Thyroid gland (tissue), 4 donors: Measurements from ENCODE around the gene SHISA3.

Experiments
- POLR2A ChIP-seq, 2 donors: fragments of 450-650 bp; IDR thresholded peaks; one replicate each; pipeline ENCODE4 v1.6.1; 2017; ENCODE audit warnings: antibody characterized with exemption in 2 of 2, mild to moderate bottlenecking in 2 of 2, moderate library complexity in 1 of 2
- TF ChIP-seq, protein P1 (sequence below), 6 experiments: fragments of 200-600 bp in 3 of 6; fragments of 450-650 bp in 3 of 6; sonication (generic) in 3 of 6; IDR thresholded peaks; one replicate each; pipeline ENCODE4 v1.5.1; 2016 to 2019; ENCODE audit warnings: antibody characterized with exemption in 6 of 6, mild to moderate bottlenecking in 2 of 6, inconsistent platforms in 1 of 6, moderate library complexity in 1 of 6

DNA sequence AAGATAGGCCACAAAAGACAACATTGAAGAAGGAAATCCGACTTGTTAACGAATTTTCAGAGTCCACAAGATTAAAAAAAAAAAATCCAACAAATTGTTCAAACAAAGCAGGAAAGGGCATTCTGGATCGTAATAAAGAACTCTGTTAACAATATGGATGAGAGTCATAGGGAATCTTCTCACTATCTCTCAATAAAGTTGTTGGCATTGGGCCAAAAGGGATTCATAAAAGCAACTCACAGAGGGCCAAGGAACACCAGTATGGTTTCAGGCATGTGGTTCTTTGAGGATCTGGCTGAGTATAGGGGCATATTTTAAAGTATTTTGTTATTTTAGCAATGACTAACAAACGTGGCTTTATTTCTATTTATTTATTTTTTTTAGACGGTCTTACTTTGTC lies 49.5 kb downstream of the SHISA3 start:
- TF ChIP-seq, protein P1, sequence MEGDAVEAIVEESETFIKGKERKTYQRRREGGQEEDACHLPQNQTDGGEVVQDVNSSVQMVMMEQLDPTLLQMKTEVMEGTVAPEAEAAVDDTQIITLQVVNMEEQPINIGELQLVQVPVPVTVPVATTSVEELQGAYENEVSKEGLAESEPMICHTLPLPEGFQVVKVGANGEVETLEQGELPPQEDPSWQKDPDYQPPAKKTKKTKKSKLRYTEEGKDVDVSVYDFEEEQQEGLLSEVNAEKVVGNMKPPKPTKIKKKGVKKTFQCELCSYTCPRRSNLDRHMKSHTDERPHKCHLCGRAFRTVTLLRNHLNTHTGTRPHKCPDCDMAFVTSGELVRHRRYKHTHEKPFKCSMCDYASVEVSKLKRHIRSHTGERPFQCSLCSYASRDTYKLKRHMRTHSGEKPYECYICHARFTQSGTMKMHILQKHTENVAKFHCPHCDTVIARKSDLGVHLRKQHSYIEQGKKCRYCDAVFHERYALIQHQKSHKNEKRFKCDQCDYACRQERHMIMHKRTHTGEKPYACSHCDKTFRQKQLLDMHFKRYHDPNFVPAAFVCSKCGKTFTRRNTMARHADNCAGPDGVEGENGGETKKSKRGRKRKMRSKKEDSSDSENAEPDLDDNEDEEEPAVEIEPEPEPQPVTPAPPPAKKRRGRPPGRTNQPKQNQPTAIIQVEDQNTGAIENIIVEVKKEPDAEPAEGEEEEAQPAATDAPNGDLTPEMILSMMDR (IDR thresholded peaks at IDR 0.05): no peak
- no peak for TF ChIP-seq POLR2A (IDR thresholded peaks at IDR 0.05)
